HG03095 (cell line): ENCODE measurements around the gene MFN1.

Experiments used
- ATAC-seq: cut with Tn5 transposase; IDR thresholded peaks from one replicate; pipeline ENCODE4 v1.9.1; 2021; ENCODE audit warnings: moderate library complexity; ENCODE audit not compliant: unreplicated experiment

MFN1 gene

GRCh38 chr3:179336345-179336929, 11.1 kb upstream of the MFN1 start:
- ATAC-seq, result no peak

- ATAC-seq, result peak; percentile 67
Observed at GRCh38 chr3:179348325-179349013, 960 bp downstream of the MFN1 start.

DNA sequence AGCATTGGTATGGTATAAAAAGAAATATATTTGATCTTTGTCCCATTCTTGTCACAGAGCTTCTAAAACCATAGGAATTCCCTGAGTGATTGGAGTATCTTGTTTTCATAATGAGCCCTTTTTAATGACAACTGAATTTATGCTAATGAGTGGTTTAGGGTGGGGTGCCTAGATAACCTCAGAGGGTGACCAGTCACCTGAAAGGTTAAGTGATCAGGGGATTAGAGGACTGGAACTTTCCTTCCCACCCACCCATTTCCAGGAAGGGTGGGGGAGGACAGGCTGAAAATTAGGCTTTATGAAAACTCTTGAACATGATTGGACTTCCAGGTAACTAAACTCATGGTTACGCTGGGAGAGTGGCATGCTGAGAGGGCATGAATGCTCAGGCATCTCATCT, 8.5 kb downstream of the MFN1 start:
- no peak for ATAC-seq

GRCh38 chr3:179363332-179363731, 15.8 kb downstream of the MFN1 start:
- ATAC-seq, result no peak

GRCh38 chr3:179369621-179370020, 22.1 kb downstream of the MFN1 start:
- no peak for ATAC-seq

GRCh38 chr3:179373938-179374337, 26.4 kb downstream of the MFN1 start:
- ATAC-seq, result no peak

DNA sequence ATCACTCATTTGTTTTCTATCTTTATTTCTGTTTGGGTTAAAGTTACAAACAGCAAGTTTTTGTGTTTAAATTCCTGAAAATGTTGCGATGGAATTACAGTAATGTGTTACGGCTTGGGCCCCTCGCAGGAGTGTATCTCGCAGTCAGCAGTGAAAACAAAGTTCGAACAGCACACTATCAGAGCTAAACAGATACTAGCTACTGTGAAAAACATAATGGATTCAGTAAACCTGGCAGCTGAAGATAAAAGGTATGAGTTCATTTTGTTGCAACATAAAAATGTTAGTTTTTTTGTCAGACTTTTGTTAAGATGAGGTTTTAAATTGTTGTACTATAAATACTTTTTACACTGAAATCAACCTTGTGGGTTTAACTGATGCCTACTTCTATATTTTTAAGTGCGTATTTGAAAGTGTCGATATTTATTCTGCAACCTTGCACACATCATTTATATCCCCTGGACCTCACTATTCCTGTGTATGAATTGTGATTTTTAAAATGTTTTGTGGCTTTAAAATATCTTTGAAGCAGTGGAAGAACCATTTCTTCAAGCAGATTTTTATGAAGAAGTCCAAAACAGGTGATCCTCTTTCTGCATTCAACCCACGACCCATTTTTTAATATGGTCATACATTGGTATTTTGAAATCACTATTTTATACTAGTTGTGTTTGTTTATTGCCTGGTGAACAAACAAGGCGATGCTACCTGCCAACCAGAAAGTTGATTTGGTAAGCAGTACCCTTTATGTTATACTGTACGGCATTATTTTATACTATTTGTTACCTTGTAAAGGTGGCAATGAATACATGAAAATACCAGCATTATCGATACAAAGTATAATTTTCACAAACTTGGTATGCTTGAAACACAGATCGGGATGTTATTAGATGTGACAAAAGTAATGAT, 27.8 kb downstream of the MFN1 start:
- ATAC-seq, result no peak

GRCh38 chr3:179376474-179376873, 29.0 kb downstream of the MFN1 start:
- no peak for ATAC-seq

GRCh38 chr3:179391906-179392305, 44.4 kb downstream of the MFN1 start:
- ATAC-seq, result no peak

DNA sequence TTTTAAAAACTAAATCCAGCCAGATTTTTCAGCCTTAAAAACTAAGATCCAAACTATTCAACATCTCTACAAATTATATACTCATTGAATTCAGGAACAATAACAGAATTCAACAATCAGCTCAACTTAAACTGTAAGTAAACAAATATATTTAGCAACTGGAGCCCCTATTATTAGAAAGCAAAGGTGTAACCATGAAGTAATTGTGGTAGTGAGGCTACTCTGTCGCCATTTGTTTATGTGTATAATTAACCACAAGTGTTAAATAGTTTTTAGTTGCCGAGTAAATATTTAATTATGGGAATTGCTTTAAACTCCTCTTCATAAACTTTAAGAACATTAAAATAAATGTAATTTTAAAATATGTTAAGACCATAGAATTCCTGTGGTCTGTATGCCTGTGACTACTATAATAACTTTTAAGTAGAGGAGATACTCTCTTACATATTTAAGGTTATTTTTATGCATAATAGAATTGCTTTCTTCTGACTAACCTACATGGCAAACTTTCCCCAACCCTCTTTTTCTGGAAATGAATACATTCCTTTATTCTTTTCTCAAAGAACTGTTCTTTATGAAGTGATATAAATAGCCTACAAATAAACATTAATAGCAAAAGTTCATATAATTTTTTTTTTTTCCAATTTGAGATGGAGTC, 51.2 kb downstream of the MFN1 start:
- ATAC-seq, result no peak

DNA sequence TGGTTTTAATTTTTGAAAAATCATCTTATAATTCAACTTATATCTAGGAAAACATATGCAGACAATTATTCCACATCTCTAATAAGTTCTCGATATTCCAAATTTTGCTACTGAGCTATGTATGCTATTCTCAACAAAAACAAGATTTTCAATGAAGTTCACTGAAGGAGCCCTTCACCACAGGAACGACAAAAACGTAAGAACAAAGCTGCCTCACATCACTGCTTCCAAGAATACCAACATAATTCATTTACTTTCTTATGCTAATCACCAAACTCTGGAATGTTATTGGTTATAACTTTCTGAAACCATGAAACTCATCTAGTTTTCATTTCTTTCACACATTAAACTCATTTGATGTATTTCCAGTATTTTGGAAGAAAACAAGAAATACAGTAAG, 54.1 kb downstream of the MFN1 start:
- ATAC-seq, result no peak

DNA sequence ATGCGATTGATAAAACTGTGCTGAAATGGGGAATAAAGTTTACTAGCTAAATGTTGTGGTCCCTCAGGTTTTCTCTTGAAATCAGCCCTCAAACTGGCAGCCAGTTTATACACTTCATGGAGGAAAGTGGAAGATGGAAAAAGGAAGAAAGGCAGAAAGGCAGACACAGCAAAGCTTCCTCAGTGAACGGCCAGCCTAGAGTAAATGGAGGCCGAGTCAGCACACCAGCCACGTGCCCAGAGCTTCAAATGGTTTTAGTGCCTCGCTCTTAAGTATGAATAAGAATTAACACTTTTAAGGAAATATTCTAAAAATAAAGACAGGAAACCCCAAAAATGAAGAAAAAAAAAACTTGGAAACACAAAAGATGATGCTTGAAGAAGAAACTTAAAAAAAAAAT, 55.5 kb downstream of the MFN1 start:
- ATAC-seq, result no peak

DNA sequence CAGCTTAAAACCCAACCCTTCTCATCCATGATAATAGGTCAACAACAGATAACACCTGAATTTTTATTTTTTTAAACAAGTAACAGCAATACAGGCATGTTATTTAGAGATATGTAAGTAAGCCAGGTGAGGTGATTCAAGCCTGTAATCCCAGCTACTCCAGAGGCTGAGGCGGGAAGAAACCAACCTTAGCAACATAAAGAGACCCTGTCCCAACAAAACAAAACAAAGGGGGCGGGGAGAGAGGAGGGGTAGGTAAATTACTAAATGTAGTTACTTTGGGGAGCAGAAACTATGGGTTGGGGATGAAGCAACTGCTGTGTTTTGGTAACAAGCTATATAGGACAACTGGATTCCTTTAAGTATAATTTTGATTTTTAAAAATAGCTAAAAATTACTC, 56.8 kb downstream of the MFN1 start:
- no peak for ATAC-seq

DNA sequence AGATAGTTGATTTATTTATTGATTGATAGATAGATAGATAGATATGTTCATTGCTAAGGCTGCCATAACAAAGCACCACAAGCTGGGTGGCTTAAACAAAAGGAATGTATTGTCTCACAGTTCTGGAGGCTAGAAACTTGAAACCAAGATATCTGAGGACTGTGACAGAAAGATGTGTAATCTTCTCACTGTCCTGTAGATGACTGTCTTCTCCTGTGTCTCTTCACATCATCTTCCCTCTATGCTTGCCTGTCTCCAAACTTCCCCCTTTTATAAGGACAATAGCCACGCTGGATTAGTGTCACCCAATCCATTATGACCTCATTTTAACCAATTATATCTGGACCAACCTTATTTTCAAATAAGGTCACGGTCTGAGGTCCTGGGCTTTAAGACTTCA, 62.8 kb downstream of the MFN1 start:
- no peak for ATAC-seq

- ATAC-seq, result no peak
Observed at GRCh38 chr3:179410999-179411398, 63.5 kb downstream of the MFN1 start.

DNA sequence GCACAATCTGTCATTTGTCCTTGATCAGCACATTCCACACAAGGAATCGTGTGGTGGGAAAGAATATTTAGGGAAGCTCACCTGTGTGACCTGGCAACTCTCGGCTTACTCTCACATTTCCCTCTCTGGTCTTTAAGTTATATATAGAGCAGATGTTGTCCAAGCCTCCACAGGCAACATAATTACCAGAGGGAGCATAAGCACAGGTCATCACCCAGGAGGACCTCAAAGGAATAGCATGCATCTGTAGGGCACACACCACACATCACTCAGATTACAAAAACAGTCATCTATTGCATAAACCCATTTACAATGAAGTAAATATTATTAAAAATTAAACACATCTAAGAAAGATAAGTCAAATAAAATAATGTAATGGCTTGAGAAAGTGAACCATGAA, 67.3 kb downstream of the MFN1 start:
- no peak for ATAC-seq

DNA sequence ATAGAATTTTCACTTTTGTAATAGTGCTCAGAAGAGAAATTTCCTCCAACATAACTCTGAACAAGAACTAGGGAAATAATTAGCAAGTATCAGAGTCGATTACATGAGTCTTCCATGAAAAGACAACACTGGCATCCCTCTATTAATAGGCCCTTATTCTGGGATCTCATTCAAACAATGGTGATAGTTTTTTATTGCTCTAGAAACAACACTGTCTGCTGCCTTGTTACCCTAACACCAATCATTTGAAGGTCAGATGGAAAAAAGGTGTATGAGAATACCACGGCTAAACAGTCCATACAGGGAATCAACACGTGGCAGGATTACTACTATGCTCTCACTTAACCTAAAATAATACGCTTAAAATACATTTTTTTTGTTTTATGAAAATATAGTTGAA, 67.9 kb downstream of the MFN1 start:
- no peak for ATAC-seq

- no peak for ATAC-seq
Observed at GRCh38 chr3:179416681-179417080, 69.2 kb downstream of the MFN1 start.

- ATAC-seq, result no peak
Observed at GRCh38 chr3:179418610-179419009, 71.1 kb downstream of the MFN1 start.

GRCh38 chr3:179421500-179421899, 74.0 kb downstream of the MFN1 start:
- no peak for ATAC-seq

DNA sequence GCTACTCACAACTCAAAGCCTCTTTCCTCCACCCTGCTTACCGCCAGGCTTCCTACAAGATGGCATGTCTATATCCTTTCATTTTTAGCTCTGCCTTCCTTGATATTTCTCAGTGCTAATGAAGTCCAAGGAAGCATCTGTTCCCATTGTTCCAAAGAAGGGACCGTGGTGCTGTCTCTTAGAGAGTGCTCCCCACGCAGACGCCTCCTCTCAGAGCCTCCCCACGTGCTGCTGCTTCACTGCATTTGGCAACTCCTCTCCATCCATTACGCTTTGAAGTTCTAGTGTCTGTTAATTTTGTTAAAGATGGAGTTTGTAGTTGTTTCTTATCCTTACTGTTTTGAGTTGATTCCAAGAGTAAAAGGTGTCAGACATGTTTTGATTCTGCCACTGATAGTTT, 77.6 kb downstream of the MFN1 start:
- ATAC-seq, result no peak
